ENCODE results near the gene PRRC2C. TPM values are rescaled to one million over a fixed set of nuclear protein-coding genes. Genes with fewer than 3 reads are reported as not detected.

Gene PRRC2C
- total and polyA plus RNA-seq, 2 of the 4 experiments (the other 2 are of a cell fraction), result 54.0 to 58.3 TPM

- intact Hi-C loops (cut with micrococcal nuclease) (no loop called here), dilution Hi-C loops (cut with HindIII; ENCODE audit: low sequenced_read_pairs, unreplicated experiment) (no loop called here), in situ Hi-C loops (cut with MboI; ENCODE audit: low sequenced_read_pairs) (no loop called here)
- ChIA-PET POLR2A (ENCODE audit: unreplicated experiment) (no interaction called here), CTCF (interaction anchor here (0.6 kb wide), 1 partner anchor 1074 kb away, joined by 3 read pairs; no protein-coding TSS in a partner anchor)
- H2BK120ac ChIP-seq (ENCODE audit: low read depth, low read length), result no peak overlapping the region
- no peak overlapping the region for H4K5ac ChIP-seq (ENCODE audit: low read depth, low read length)
- no TSS peak for BruUV-seq (replicated peaks)
- H3K36me3 ChIP-seq (ENCODE audit: control insufficient read depth, insufficient read depth, low read length), result peaks cover 8% of the 10 kb centered on the region
- ATAC-seq (ENCODE audit: low read depth) (no peak), DNase-seq (no peak)
- no peak overlapping the region for H4K91ac ChIP-seq (ENCODE audit: insufficient read depth, low read depth, low read length)
- H4K20me1 ChIP-seq (ENCODE audit: insufficient read depth, low read length), result peaks cover 95% of the 10 kb centered on the region
- H3K27me3 ChIP-seq (ENCODE audit: control insufficient read depth, insufficient read depth, low read length), result no peaks in the 10 kb centered on the region
- H3K4ac ChIP-seq (ENCODE audit: low read depth, low read length), result no peak overlapping the region
- H3K18ac ChIP-seq (ENCODE audit: low read depth, low read length), result no peak overlapping the region
- no peak overlapping the region for H3K4me2 ChIP-seq (ENCODE audit: low read depth, low read length)
- H3K4me1 ChIP-seq (ENCODE audit: control insufficient read depth, insufficient read depth, low read length), result peaks cover 6% of the 10 kb centered on the region
- no peak overlapping the region for H3K27ac ChIP-seq (ENCODE audit: insufficient read depth, low read length)
- no peak overlapping the region for H2AK5ac ChIP-seq (ENCODE audit: low read depth, low read length)
- H2BK20ac ChIP-seq (ENCODE audit: low read depth, low read length), result no peak overlapping the region
- no peaks in the 10 kb centered on the region for H3K9me3 ChIP-seq (ENCODE audit: control insufficient read depth, insufficient read depth, low read length)
- peaks cover 0 to 45% of the 10 kb centered on the region in 2 experiments for H3K79me1 ChIP-seq (ENCODE audit: low read depth in 1 of 2, low read length in 2 of 2)
- H3K23ac ChIP-seq (ENCODE audit: low read depth, low read length), result no peak overlapping the region
- H2AFZ ChIP-seq (replicated peaks; ENCODE audit: low read length, poor library complexity), result no peak overlapping the region
- H3K14ac ChIP-seq (replicated peaks; ENCODE audit: low read depth, low read length), result no peak overlapping the region
- TF ChIP-seq FOS (IDR thresholded peaks at IDR 0.05; ENCODE audit: low read depth, low read length) (no peak), MXI1 (IDR thresholded peaks at IDR 0.05; ENCODE audit: borderline replicate concordance, low read depth, low read length) (no peak), ELK1 (IDR thresholded peaks at IDR 0.05; ENCODE audit: borderline replicate concordance, low read depth, low read length) (no peak), CHD1 (IDR thresholded peaks at IDR 0.05; ENCODE audit: low read depth, low read length) (no peak), CTCF (conservative IDR thresholded peaks at IDR 0.05; ENCODE audit: low read depth, low read length) (no peak), RCOR1 (IDR thresholded peaks at IDR 0.05; ENCODE audit: insufficient replicate concordance, low read length) (no peak), CEBPB (IDR thresholded peaks at IDR 0.05; ENCODE audit: low read depth, low read length) (no peak), SMC3 (IDR thresholded peaks at IDR 0.05; ENCODE audit: low read depth, low read length) (no peak), MAFK (IDR thresholded peaks at IDR 0.05; ENCODE audit: low read depth, low read length) (no peak), NFE2L2 (IDR thresholded peaks at IDR 0.05; ENCODE audit: low read depth, low read length) (no peak), POLR2A (IDR thresholded peaks at IDR 0.05; ENCODE audit: low read depth, low read length) (no peak), RAD21 (IDR thresholded peaks at IDR 0.05; ENCODE audit: low read length) (no peak), MAZ (IDR thresholded peaks at IDR 0.05; ENCODE audit: borderline replicate concordance, low read depth, low read length) (no peak), RFX5 (IDR thresholded peaks at IDR 0.05; ENCODE audit: low read depth, low read length) (no peak)
- H2BK15ac ChIP-seq (ENCODE audit: low read depth, low read length), result no peak overlapping the region
- no peak overlapping the region for H3K9ac ChIP-seq (ENCODE audit: low read depth, low read length)
- no peak overlapping the region for H2BK5ac ChIP-seq (ENCODE audit: low read depth, low read length, poor library complexity, severe bottlenecking)
- peaks cover 25% of the 10 kb centered on the region for H3K9me1 ChIP-seq (ENCODE audit: insufficient read depth, low read length)
- H4K8ac ChIP-seq (ENCODE audit: low read depth in 2 of 2, low read length in 2 of 2), result no peak overlapping the region
- H3K4me3 ChIP-seq (ENCODE audit: insufficient read depth, low read depth, low read length), result no peak overlapping the region
- no CpG with 5 or more reads among the region's 3 CpGs for WGBS, 2 experiments (ENCODE audit: extremely low coverage in 2 of 2, insufficient read length in 1 of 2)
- H2AK9ac ChIP-seq (replicated peaks; ENCODE audit: low read depth, low read length, poor library complexity), result no peak overlapping the region
- H3K56ac ChIP-seq (ENCODE audit: extremely low read depth, insufficient read depth, low read length), result no peak overlapping the region
These were observed 15.0 kb downstream of the PRRC2C start for GRCh38 chr1:171500304-171500703.

All from IMR-90 (cell line).